HG03457 (cell line): Measurements from ENCODE around the gene TAMALIN.

Experiments
- ATAC-seq: cut with Tn5 transposase; IDR thresholded peaks from one replicate; pipeline ENCODE4 v1.9.1; 2021; ENCODE audit warnings: moderate number of reproducible peaks; ENCODE audit not compliant: unreplicated experiment

The TAMALIN gene

GRCh38 chr12:52054833-52055730 lies 48.3 kb downstream of the TAMALIN start:
- ATAC-seq: no peak

- ATAC-seq: no peak
Measured at GRCh38 chr12:52055731-52056711, 49.3 kb downstream of the TAMALIN start.

DNA sequence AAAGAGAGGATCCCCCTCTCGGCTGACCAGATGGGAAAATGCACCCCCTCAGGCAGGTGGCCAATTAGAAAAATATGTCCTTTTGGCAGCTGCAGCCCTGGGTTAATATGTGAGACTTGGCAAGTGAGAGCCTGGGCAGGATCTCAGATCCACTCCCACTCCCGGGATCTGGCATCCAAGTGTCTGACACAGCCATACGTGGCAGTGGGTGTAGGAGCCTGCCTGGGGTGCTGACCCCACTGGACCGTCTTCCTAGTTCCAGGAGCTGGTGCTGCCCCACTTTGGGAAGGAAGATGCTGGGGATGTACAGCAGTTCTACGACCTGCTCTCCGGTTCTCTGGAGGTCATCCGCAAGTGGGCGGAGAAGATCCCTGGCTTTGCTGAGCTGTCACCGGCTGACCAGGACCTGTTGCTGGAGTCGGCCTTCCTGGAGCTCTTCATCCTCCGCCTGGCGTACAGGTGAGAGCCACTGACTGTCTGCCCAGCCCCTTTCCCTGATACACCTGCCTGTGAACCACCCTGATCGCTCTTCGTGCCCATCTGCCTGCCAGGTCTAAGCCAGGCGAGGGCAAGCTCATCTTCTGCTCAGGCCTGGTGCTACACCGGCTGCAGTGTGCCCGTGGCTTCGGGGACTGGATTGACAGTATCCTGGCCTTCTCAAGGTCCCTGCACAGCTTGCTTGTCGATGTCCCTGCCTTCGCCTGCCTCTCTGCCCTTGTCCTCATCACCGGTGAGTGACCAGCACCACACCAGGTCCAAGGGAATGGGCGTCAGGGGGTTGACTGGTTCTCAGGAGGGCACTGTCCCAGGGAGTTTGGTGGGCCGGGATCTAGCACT lies 50.3 kb downstream of the TAMALIN start:
- ATAC-seq: no peak

- no peak for ATAC-seq
Measured at GRCh38 chr12:52057638-52058576, 51.2 kb downstream of the TAMALIN start.

GRCh38 chr12:52058631-52059361 lies 52.0 kb downstream of the TAMALIN start:
- no peak for ATAC-seq

- ATAC-seq: no peak
Measured at GRCh38 chr12:52059582-52060497, 53.1 kb downstream of the TAMALIN start.

GRCh38 chr12:52060498-52061177 lies 53.9 kb downstream of the TAMALIN start:
- no peak for ATAC-seq

GRCh38 chr12:52061470-52062166 lies 54.9 kb downstream of the TAMALIN start:
- no peak for ATAC-seq

GRCh38 chr12:52062167-52063081 lies 55.7 kb downstream of the TAMALIN start:
- ATAC-seq: no peak

- no peak for ATAC-seq
Measured at GRCh38 chr12:52063082-52063924, 56.6 kb downstream of the TAMALIN start.

DNA sequence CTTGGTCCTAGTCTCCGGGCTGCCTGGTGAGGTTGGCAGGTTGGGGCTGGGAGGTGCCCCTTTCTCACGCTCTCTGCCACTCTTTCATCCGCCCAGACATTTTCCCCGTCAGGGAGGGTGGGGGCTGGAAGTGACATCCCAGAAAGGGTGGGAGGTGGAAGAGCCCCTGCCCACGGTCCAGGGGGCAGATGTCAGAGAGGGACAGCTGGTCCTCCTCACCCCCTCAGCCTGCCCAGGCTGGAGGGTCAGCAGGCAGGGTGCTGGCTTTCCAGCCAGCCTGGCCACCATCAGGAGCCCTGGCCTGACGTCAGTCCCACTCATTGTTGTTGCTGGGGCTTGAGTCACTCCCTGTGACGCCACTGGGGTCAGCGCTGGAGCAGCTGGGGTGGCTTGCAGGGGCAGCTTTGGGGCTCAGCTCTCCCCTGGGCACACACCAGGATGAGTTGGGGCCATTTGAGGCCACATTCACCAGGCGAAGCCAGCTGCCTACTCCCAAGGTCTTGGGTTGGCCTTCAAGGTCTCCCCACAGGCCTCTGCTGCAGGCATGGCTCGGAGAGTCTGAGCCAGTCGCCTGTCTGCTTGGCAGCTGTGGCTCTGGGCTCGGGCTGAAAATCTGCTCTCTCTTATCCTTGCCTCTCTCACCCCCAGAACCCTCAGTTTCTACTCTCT lies 57.4 kb downstream of the TAMALIN start:
- ATAC-seq: no peak
